GM12878 (cell line): Measurements from ENCODE around the gene ADPRS. TPM values are rescaled to one million over a fixed set of nuclear protein-coding genes. Genes with fewer than 3 reads are reported as not detected.
A peak's percentile ranks its signal among the peaks of the same experiment; 100 is the strongest.

Source experiments
- ATAC-seq: fragments of 200-7000 bp; cut with Tn5 transposase; 3 replicates; pipeline ENCODE4 v1.9.1; 2020; ENCODE audit warnings: mild to moderate bottlenecking, moderate library complexity
- BruUV-seq: library from RNA; stranded (reverse); fragments of 400-500 nt; replicated peaks from 2 replicates; lab custom pipeline; 2021; lab: Mats Ljungman, UMichigan
- CTCF ChIA-PET: fragments of 300-600 bp; sonication (Branson Sonifier 250); formaldehyde crosslinking; extraction: SDS; loops from one replicate; lab custom pipeline; 2021; ENCODE audit warnings: inconsistent platforms; lab: Yijun Ruan, JAX
- POLR2A ChIA-PET: fragments of 350-600 bp; formaldehyde crosslinking; extraction: SDS; loops from one replicate; lab custom pipeline; 2021; ENCODE audit warnings: inconsistent platforms; lab: Charles Lee
- RAD21 ChIA-PET: fragments of 300-600 bp; sonication (Branson Sonifier 250); formaldehyde crosslinking; loops from one replicate; lab custom pipeline; 2023; ENCODE audit warnings: antibody characterized with exemption; ENCODE audit not compliant: unreplicated experiment; lab: Charles Lee
- SMC1A ChIA-PET: fragments of 300-600 bp; sonication (Branson Sonifier 250); formaldehyde crosslinking; loops from one replicate; lab custom pipeline; 2023; ENCODE audit not compliant: unreplicated experiment, uncharacterized antibody; lab: Charles Lee
- DNase-seq: peaks from one replicate; pipeline ENCODE4 v3.0.0-alpha.2; 2011; ENCODE audit warnings: low read depth, low spot score
- FAIRE-seq: peaks from 3 replicates; lab custom pipeline; 2011; peaks lifted over from hg19 to GRCh38; lab: Jason Lieb, UNC
- H2AFZ ChIP-seq: 2 replicates; pipeline ENCODE4 v1.6.0; 2011; ENCODE audit warnings: low read depth, low read length, control low read depth; ENCODE audit not compliant: control insufficient read depth
- H3K27ac ChIP-seq: 2 replicates; pipeline ENCODE4 v1.5.1; 2011; ENCODE audit warnings: control low read depth; ENCODE audit not compliant: control insufficient read depth, insufficient read depth
- H3K27me3 ChIP-seq, 2 experiments: replicated peaks in 1 of 2; 2 replicates each; pipeline versions ENCODE4 v1.6.0 to v1.6.1; 2011; ENCODE audit warnings: low read length in 1 of 2; ENCODE audit not compliant: control insufficient read depth in 2 of 2, insufficient read depth in 2 of 2
- H3K36me3 ChIP-seq, 2 experiments: 2 replicates each; pipeline ENCODE4 v1.5.1; 2011; ENCODE audit warnings: low read length in 1 of 2; ENCODE audit not compliant: control insufficient read depth in 2 of 2, insufficient read depth in 2 of 2
- H3K4me1 ChIP-seq: 2 replicates; pipeline ENCODE4 v1.6.1; 2011; ENCODE audit warnings: mild to moderate bottlenecking, low read length, moderate library complexity, mixed read lengths; ENCODE audit not compliant: control insufficient read depth, insufficient read depth
- H3K4me2 ChIP-seq: 2 replicates; pipeline ENCODE4 v1.6.0; 2011; ENCODE audit warnings: control low read depth; ENCODE audit not compliant: control insufficient read depth, insufficient read depth
- H3K4me3 ChIP-seq: fragments of 200-600 bp; sonication (generic); 2 replicates; pipeline ENCODE4 v1.5.1; 2016
- H3K79me2 ChIP-seq: 2 replicates; pipeline ENCODE4 v1.6.0; 2011; ENCODE audit warnings: low read length; ENCODE audit not compliant: control insufficient read depth, insufficient read depth
- H3K9ac ChIP-seq: 2 replicates; pipeline ENCODE4 v1.8.0; 2011; ENCODE audit warnings: low read length, control low read depth, mixed read lengths; ENCODE audit not compliant: control insufficient read depth, insufficient read depth
- H3K9me3 ChIP-seq: replicated peaks from 3 replicates; pipeline ENCODE4 v1.5.1; 2011; ENCODE audit warnings: mild to moderate bottlenecking, low read length; ENCODE audit not compliant: control insufficient read depth, insufficient read depth
- H4K20me1 ChIP-seq: 2 replicates; pipeline ENCODE4 v1.6.0; 2011; ENCODE audit not compliant: control insufficient read depth, insufficient read depth
- ATF7 ChIP-seq: fragments of 450-650 bp; IDR thresholded peaks from 2 replicates; pipeline ENCODE4 v1.6.1; 2016; ENCODE audit warnings: low read depth, mild to moderate bottlenecking
- BMI1 ChIP-seq: fragments of 450-650 bp; IDR thresholded peaks from 2 replicates; pipeline ENCODE4 v1.6.1; 2016; ENCODE audit warnings: mild to moderate bottlenecking, moderate library complexity, borderline replicate concordance
- IRF4 ChIP-seq: IDR thresholded peaks from 2 replicates; pipeline ENCODE4 v1.6.1; 2011; ENCODE audit warnings: low read depth, low read length
- KDM1A ChIP-seq: fragments of 200-600 bp; sonication (generic); IDR thresholded peaks from 2 replicates; pipeline ENCODE4 v1.6.1; 2016; ENCODE audit warnings: borderline replicate concordance
- MEF2A ChIP-seq: IDR thresholded peaks from 2 replicates; pipeline ENCODE4 v1.6.1; 2011; ENCODE audit warnings: low read depth, mild to moderate bottlenecking, low read length, moderate library complexity; ENCODE audit not compliant: insufficient read depth
- MEF2B ChIP-seq: fragments of 450-650 bp; IDR thresholded peaks from 2 replicates; pipeline ENCODE4 v1.6.1; 2018; ENCODE audit warnings: mild to moderate bottlenecking, moderate library complexity; ENCODE audit not compliant: partially characterized antibody, poor library complexity, severe bottlenecking
- NBN ChIP-seq: fragments of 450-650 bp; IDR thresholded peaks from 2 replicates; pipeline ENCODE4 v1.6.1; 2016
- NR2F1 ChIP-seq: fragments of 450-650 bp; conservative IDR thresholded peaks from 2 replicates; pipeline ENCODE4 v1.6.1; 2017; ENCODE audit warnings: mild to moderate bottlenecking
- NRF1 ChIP-seq: conservative IDR thresholded peaks from 2 replicates; pipeline ENCODE4 v1.6.1; 2011; ENCODE audit warnings: mild to moderate bottlenecking, low read depth, low read length, improper control_type of control experiment
- PAX5 ChIP-seq: IDR thresholded peaks from 2 replicates; pipeline ENCODE4 v1.6.1; 2011; ENCODE audit warnings: low read depth, low read length, borderline replicate concordance
- RELA ChIP-seq: fragments of 450-650 bp; IDR thresholded peaks from 2 replicates; pipeline ENCODE4 v1.8.0; 2014; ENCODE audit warnings: borderline replicate concordance; ENCODE audit not compliant: partially characterized antibody
- RUNX3 ChIP-seq: IDR thresholded peaks from 2 replicates; pipeline ENCODE4 v1.6.1; 2012; ENCODE audit warnings: low read length, inconsistent platforms
- SRF ChIP-seq, 2 experiments: IDR thresholded peaks; 2 replicates each; pipeline ENCODE4 v1.6.1; 2011; ENCODE audit warnings: low read depth in 2 of 2, low read length in 2 of 2, mild to moderate bottlenecking in 1 of 2, moderate library complexity in 1 of 2
- TBL1XR1 ChIP-seq: IDR thresholded peaks from 2 replicates; pipeline ENCODE4 v1.6.1; 2012; ENCODE audit warnings: low read depth, low read length, improper control_type of control experiment
- ZNF217 ChIP-seq: fragments of 450-650 bp; IDR thresholded peaks from 2 replicates; pipeline ENCODE4 v1.6.1; 2017; ENCODE audit warnings: antibody characterized with exemption, mild to moderate bottlenecking
- ZNF384 ChIP-seq: IDR thresholded peaks from 2 replicates; pipeline ENCODE4 v1.6.1; 2012; ENCODE audit warnings: low read depth, mild to moderate bottlenecking, low read length, improper control_type of control experiment, borderline replicate concordance
- WGBS: methylation state at CpG from one replicate; pipeline ENCODE4 v1.1.6; 2016; ENCODE audit warnings: low lambda C conversion rate; ENCODE audit not compliant: insufficient replicate concordance, insufficient coverage; ENCODE audit errors: missing lambda C conversion rate; 5-methylcytosine and 5-hydroxymethylcytosine counted together
- in situ Hi-C: fragments of 300-500 bp; cut with MboI; formaldehyde crosslinking; loops from 9 replicates; pipeline ENCODE4 v1.14.3; 2018; ENCODE audit warnings: mixed read lengths
- intact Hi-C: fragments of 100-400 bp; cut with micrococcal nuclease; formaldehyde crosslinking; loops from one replicate; pipeline ENCODE4 v1.14.2; 2022; ENCODE audit not compliant: unreplicated experiment
- polyA plus RNA-seq, 11 experiments: library from polyadenylated mRNA; depleted of rRNA in 4 of 11; unstranded in 6 of 11; stranded (reverse) in 5 of 11; fragments of >200 nt; fragmentation: Nextera tagmentation in 4 of 11; fragmentation: Illumina TruSeq in 1 of 11; extraction: Ambion mirVana in 4 of 11; extraction: Trizol in 1 of 11; gene quantifications; 1 replicate in 1 of 11; 2 replicates in 10 of 11; pipeline versions ENCODE4 v1.2.1 to v1.2.3, GENCODE V29; 2011 to 2016; ENCODE audit warnings: inconsistent platforms in 2 of 11, missing spikeins in 2 of 11, low read depth in 1 of 11
- total RNA-seq, 4 experiments: library from RNA; depleted of rRNA in 3 of 4; stranded (reverse); fragments of >200 nt in 3 of 4; fragmentation: Illumina TruSeq in 1 of 4; extraction: Trizol in 1 of 4; gene quantifications; 2 replicates each; pipeline versions ENCODE4 v1.2.1 to v1.2.3, GENCODE V29; 2013 to 2021
- TF ChIP-seq, protein P1 (sequence below): IDR thresholded peaks from 2 replicates; pipeline ENCODE4 v1.6.1; 2012; ENCODE audit warnings: low read depth, low read length, improper control_type of control experiment

ADPRS gene
- total and polyA plus RNA-seq, 10 of the 15 experiments (the other 5 are each of a cell fraction or from before 2014, with no cell fraction given) = 7.6 to 57.6 (median 39.1) TPM

DNA sequence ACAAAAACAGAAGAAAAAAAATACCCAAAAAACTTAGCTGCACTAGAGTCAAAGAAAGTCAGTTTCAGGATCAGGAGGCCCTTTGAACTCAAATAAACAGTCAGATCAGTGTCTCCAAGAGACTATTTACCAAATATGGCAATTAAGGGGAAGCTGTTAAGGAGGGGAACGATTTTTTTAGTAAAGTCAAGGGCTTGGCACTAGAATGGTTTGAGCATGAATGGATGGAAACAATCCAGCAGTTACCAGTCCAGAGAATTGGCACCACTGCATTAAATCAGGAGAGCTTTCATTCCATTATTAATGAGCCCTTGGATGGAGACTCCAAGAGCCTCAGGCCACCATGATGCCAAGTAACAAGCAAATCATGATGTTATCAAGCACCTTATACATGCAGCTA lies 53.4 kb downstream of the ADPRS start:
- POLR2A ChIA-PET = interaction anchor here (0.7 to 1.3 kb wide), 2 partner anchors 8 to 187 kb away, joined by 4 read pairs; no protein-coding TSS in a partner anchor
- TF ChIP-seq IRF4 = no peak
- peak in 1 of 2 experiments; percentile 80; a peak in 2 of 4 replicates for TF ChIP-seq SRF (IDR thresholded peaks at IDR 0.05; ENCODE audit: low read depth in 2 of 2, low read length in 2 of 2)
- no peaks in the 10 kb centered on the region for H3K27me3 ChIP-seq
- in situ Hi-C loops = loop anchor here (5.0 kb wide), 1 partner anchor 50 kb away; no protein-coding TSS in a partner anchor
- peaks cover 18% of the 10 kb centered on the region for H3K4me1 ChIP-seq
- BruUV-seq = no TSS peak
- H2AFZ ChIP-seq = no peak overlapping the region
- H3K27ac ChIP-seq = no peak overlapping the region; the same call in 1 of the 2 replicates
- RAD21 ChIA-PET = no interaction called here
- no peaks in the 10 kb centered on the region for H4K20me1 ChIP-seq
- no peak overlapping the region for H3K4me3 ChIP-seq
- H3K36me3 ChIP-seq = peaks cover under 1 to 8% of the 10 kb centered on the region in 2 experiments; a peak in 1 of 4 replicates
- CTCF ChIA-PET = interaction anchor here (1.0 to 3.0 kb wide), 3 partner anchors 46 to 143 kb away, joined by 3 to 19 read pairs (median 3); no protein-coding TSS in a partner anchor
- no peaks in the 10 kb centered on the region for H3K9me3 ChIP-seq
- DNase-seq = no peak
- 42% methylated on average over 1 of the region's 1 CpG for WGBS
- 0 out of 2 replicates have a peak overlapping the region, but pooled peaks have one; percentile 26 for H3K4me2 ChIP-seq
- no peak for FAIRE-seq
- H3K79me2 ChIP-seq = peaks cover 21% of the 10 kb centered on the region
- no peak for ATAC-seq
- no peak overlapping the region for H3K9ac ChIP-seq
- intact Hi-C loops = no loop called here
- SMC1A ChIA-PET = interaction anchor here (0.9 to 1.2 kb wide), 5 partner anchors 9 to 144 kb away, joined by 3 to 4 read pairs (median 3); no protein-coding TSS in a partner anchor

DNA sequence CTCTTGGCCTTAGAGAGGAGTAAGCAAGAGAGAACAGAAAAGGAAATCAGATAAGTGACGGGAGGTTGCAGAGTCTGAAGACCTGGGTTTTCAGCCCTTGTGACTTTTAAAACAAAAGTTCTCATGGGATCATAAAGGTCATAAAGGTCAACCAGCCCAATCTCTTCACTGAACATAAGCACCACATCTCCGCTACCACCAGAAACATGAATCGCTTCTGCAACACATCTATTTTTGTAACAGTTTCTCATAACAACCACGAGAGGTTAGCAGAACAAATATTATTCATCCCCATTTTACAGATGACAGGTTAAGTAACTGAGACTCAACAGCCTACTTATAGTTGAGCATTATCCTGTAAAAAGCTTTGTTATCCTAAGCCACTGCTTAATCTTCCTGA lies 54.7 kb downstream of the ADPRS start:
- H4K20me1 ChIP-seq = no peaks in the 10 kb centered on the region
- no peak overlapping the region for H3K9ac ChIP-seq
- no peak for TF ChIP-seq KDM1A
- TF ChIP-seq RELA = no peak
- TF ChIP-seq MEF2B = peak; percentile 44
- no peak for TF ChIP-seq NBN
- TF ChIP-seq TBL1XR1 = peak; percentile 35; the same call in 1 of the 2 replicates
- peak; percentile 87 for TF ChIP-seq MEF2A
- TF ChIP-seq BMI1 = no peak
- TF ChIP-seq ATF7 = no peak
- TF ChIP-seq RUNX3 = 0 out of 2 replicates have a peak, but pooled peaks have one; percentile 22
- TF ChIP-seq NR2F1 = peak; percentile 77
- no peak for TF ChIP-seq ZNF384
- TF ChIP-seq NRF1 = no peak
- no peak for TF ChIP-seq ZNF217
- TF ChIP-seq PAX5 = no peak
- TF ChIP-seq, protein P1, sequence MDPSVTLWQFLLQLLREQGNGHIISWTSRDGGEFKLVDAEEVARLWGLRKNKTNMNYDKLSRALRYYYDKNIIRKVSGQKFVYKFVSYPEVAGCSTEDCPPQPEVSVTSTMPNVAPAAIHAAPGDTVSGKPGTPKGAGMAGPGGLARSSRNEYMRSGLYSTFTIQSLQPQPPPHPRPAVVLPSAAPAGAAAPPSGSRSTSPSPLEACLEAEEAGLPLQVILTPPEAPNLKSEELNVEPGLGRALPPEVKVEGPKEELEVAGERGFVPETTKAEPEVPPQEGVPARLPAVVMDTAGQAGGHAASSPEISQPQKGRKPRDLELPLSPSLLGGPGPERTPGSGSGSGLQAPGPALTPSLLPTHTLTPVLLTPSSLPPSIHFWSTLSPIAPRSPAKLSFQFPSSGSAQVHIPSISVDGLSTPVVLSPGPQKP = no peak
- TF ChIP-seq, all 136 proteins: peak for 5
- Histone ChIP-seq H3K36me3 (peaks cover 0 to 8% of the 10 kb centered on the region in 2 experiments; a peak in 1 of 4 replicates), H2AFZ (no peak overlapping the region), H3K4me1 (peaks cover 18% of the 10 kb centered on the region), H3K4me3 (peak overlapping the region; percentile 19; the same call in 1 of the 2 replicates), H3K4me2 (peak overlapping the region; percentile 34; the same call in 1 of the 2 replicates), H3K9me3 (no peaks in the 10 kb centered on the region), H3K27me3 (no peaks in the 10 kb centered on the region), H3K27ac (peak overlapping the region; percentile 38), H3K79me2 (peaks cover 29% of the 10 kb centered on the region)
- no TSS peak for BruUV-seq
- WGBS = 0% methylated on average over 4 of the region's 4 CpGs
- RAD21 ChIA-PET = interaction anchor here (0.6 kb wide), 1 partner anchor 188 kb away, joined by 4 read pairs; no protein-coding TSS in a partner anchor
- DNase-seq = no peak
- intact Hi-C loops = no loop called here
- peak; percentile 62 for FAIRE-seq
- SMC1A ChIA-PET = interaction anchor here (1.6 to 2.1 kb wide), 2 partner anchors 8 to 25 kb away, joined by 3 to 6 read pairs; no protein-coding TSS in a partner anchor
- CTCF ChIA-PET = interaction anchor here (1.2 to 3.0 kb wide), 3 partner anchors 9 to 142 kb away, joined by 4 to 19 read pairs (median 15); no protein-coding TSS in a partner anchor
- POLR2A ChIA-PET = interaction anchor here (0.7 to 1.3 kb wide), 2 partner anchors 81 to 206 kb away, joined by 4 to 5 read pairs; partner anchors contain the start of gene THRAP3
- in situ Hi-C loops = loop anchor here (5.0 kb wide), 1 partner anchor 51 kb away; no protein-coding TSS in a partner anchor
- peak; percentile 78 for ATAC-seq
